Tibial nerve (tissue), 4 donors: Measurements from ENCODE around the gene UBE2L3.

ENCODE experiments used
- CTCF ChIP-seq, 5 experiments: fragments of 200-600 bp in 3 of 5; fragments of 450-650 bp in 2 of 5; sonication (generic) in 3 of 5; IDR thresholded peaks; one replicate each; pipeline ENCODE4 v1.5.1; 2016 to 2019; ENCODE audit warnings: antibody characterized with exemption in 5 of 5, mild to moderate bottlenecking in 3 of 5, moderate library complexity in 2 of 5
- EP300 ChIP-seq, 2 donors: sonication (generic); formaldehyde crosslinking; IDR thresholded peaks; one replicate each; pipeline ENCODE4 v1.6.1; 2017; ENCODE audit warnings: antibody characterized with exemption in 2 of 2, mild to moderate bottlenecking in 1 of 2
- POLR2A ChIP-seq, 2 donors: fragments of 450-650 bp; IDR thresholded peaks; one replicate each; pipeline ENCODE4 v1.6.1; 2017; ENCODE audit warnings: antibody characterized with exemption in 2 of 2, mild to moderate bottlenecking in 2 of 2, moderate library complexity in 2 of 2

GRCh38 chr22:21602579-21602978, 35.1 kb downstream of the UBE2L3 start:
- no peak for TF ChIP-seq CTCF (IDR thresholded peaks at IDR 0.05)
- TF ChIP-seq POLR2A (IDR thresholded peaks at IDR 0.05): no peak
- TF ChIP-seq EP300 (IDR thresholded peaks at IDR 0.05): no peak
